WTC11 (cell line): ENCODE results near the gene TDRD1. TPM values are rescaled to one million over a fixed set of nuclear protein-coding genes. Genes with fewer than 3 reads are reported as not detected.

Experiments used
- ATAC-seq: fragments of 200-7000 bp; cut with Tn5 transposase; 2 replicates; pipeline ENCODE4 v1.10.0; 2021; ENCODE audit warnings: mild to moderate bottlenecking, moderate library complexity
- CTCF ChIA-PET: fragments of 300-600 bp; sonication (Branson Sonifier 250); formaldehyde crosslinking; loops from one replicate; lab custom pipeline; 2021; ENCODE audit warnings: antibody characterized with exemption; lab: Charles Lee
- POLR2A ChIA-PET: fragments of 350-600 bp; sonication (Branson Sonifier 250); formaldehyde crosslinking; loops from one replicate; lab custom pipeline; 2021; ENCODE audit warnings: antibody characterized with exemption; lab: Charles Lee
- DNase-seq: peaks from one replicate; pipeline ENCODE4 v3.0.0; 2021; ENCODE audit warnings: low spot score
- H3K27ac Mint-ChIP-seq: 2 replicates; pipeline ENCODE4 v1.8.0; 2021; ENCODE audit warnings: mixed read lengths
- H3K27me3 Mint-ChIP-seq: 2 replicates; pipeline ENCODE4 v1.8.0; 2021; ENCODE audit warnings: low read depth, mild to moderate bottlenecking, moderate library complexity, mixed read lengths
- H3K36me3 Mint-ChIP-seq: 2 replicates; pipeline ENCODE4 v1.8.0; 2021; ENCODE audit warnings: mixed read lengths
- H3K4me1 Mint-ChIP-seq: 2 replicates; pipeline ENCODE4 v1.8.0; 2022; ENCODE audit warnings: mixed read lengths
- H3K4me3 Mint-ChIP-seq: 2 replicates; pipeline ENCODE4 v1.8.0; 2021; ENCODE audit warnings: mild to moderate bottlenecking, moderate library complexity, mixed read lengths
- H3K9me3 Mint-ChIP-seq: 2 replicates; pipeline ENCODE4 v1.8.0; 2021; ENCODE audit warnings: mixed read lengths
- AFF4 ChIP-seq: sonication (generic); formaldehyde crosslinking; IDR thresholded peaks from 2 replicates; pipeline ENCODE4 v1.8.1; 2023; ENCODE audit warnings: mild to moderate bottlenecking, missing genetic modification reagents, borderline replicate concordance
- EMX1 ChIP-seq: fragments of 250-450 bp; sonication (Bioruptor Pico); IDR thresholded peaks from 2 replicates; pipeline ENCODE4 v1.8.0; 2021; ENCODE audit warnings: mild to moderate bottlenecking
- FOXJ3 ChIP-seq: sonication (generic); formaldehyde crosslinking; IDR thresholded peaks from 2 replicates; pipeline ENCODE4 v1.9.0; 2021; ENCODE audit warnings: missing genetic modification reagents, mild to moderate bottlenecking, borderline replicate concordance
- FOXP1 ChIP-seq: sonication (generic); formaldehyde crosslinking; IDR thresholded peaks from 2 replicates; pipeline ENCODE4 v1.8.0; 2022; ENCODE audit warnings: missing genetic modification reagents, mild to moderate bottlenecking, moderate library complexity, borderline replicate concordance
- GABPB1 ChIP-seq: sonication (generic); formaldehyde crosslinking; IDR thresholded peaks from 2 replicates; pipeline ENCODE4 v1.8.1; 2023; ENCODE audit warnings: mild to moderate bottlenecking, missing genetic modification reagents
- HMGA2 ChIP-seq: fragments of 250-450 bp; sonication (Bioruptor Pico); IDR thresholded peaks from 2 replicates; pipeline ENCODE4 v1.4.0; 2021; ENCODE audit warnings: mild to moderate bottlenecking, moderate library complexity
- JUN ChIP-seq: sonication (generic); formaldehyde crosslinking; IDR thresholded peaks from 2 replicates; pipeline ENCODE4 v1.8.0; 2023; ENCODE audit warnings: mild to moderate bottlenecking, missing genetic modification reagents
- MAX ChIP-seq: sonication (generic); formaldehyde crosslinking; IDR thresholded peaks from 2 replicates; pipeline ENCODE4 v1.8.0; 2022; ENCODE audit warnings: mild to moderate bottlenecking, missing genetic modification reagents
- NFE2L1 ChIP-seq: sonication (generic); formaldehyde crosslinking; IDR thresholded peaks from 2 replicates; pipeline ENCODE4 v1.8.1; 2023; ENCODE audit warnings: missing genetic modification reagents
- NFYB ChIP-seq: sonication (generic); formaldehyde crosslinking; conservative IDR thresholded peaks from 2 replicates; pipeline ENCODE4 v1.8.0; 2022; ENCODE audit warnings: low read depth, missing genetic modification reagents
- NR2C2 ChIP-seq: sonication (generic); formaldehyde crosslinking; IDR thresholded peaks from 2 replicates; pipeline ENCODE4 v1.8.0; 2022; ENCODE audit warnings: mild to moderate bottlenecking, missing genetic modification reagents
- SMAD3 ChIP-seq: sonication (generic); formaldehyde crosslinking; IDR thresholded peaks from 2 replicates; pipeline ENCODE4 v1.8.0; 2022; ENCODE audit warnings: missing genetic modification reagents, mild to moderate bottlenecking, borderline replicate concordance
- SMAD4 ChIP-seq: sonication (generic); formaldehyde crosslinking; IDR thresholded peaks from 2 replicates; pipeline ENCODE4 v1.8.0; 2022; ENCODE audit warnings: mild to moderate bottlenecking, missing genetic modification reagents
- SP1 ChIP-seq: sonication (generic); formaldehyde crosslinking; conservative IDR thresholded peaks from 2 replicates; pipeline ENCODE4 v1.8.1; 2022; ENCODE audit warnings: missing genetic modification reagents
- TEAD1 ChIP-seq: sonication (generic); formaldehyde crosslinking; IDR thresholded peaks from 2 replicates; pipeline ENCODE4 v1.8.0; 2022; ENCODE audit warnings: mild to moderate bottlenecking, missing genetic modification reagents
- TP53 ChIP-seq: sonication (generic); formaldehyde crosslinking; IDR thresholded peaks from 2 replicates; pipeline ENCODE4 v1.8.1; 2023; ENCODE audit warnings: mild to moderate bottlenecking, missing genetic modification reagents
- ZNF425 ChIP-seq: fragments of 250-450 bp; sonication (Bioruptor Pico); conservative IDR thresholded peaks from 2 replicates; pipeline ENCODE4 v1.9.0; 2021; ENCODE audit warnings: mild to moderate bottlenecking
- ZNF532 ChIP-seq: fragments of 250-450 bp; sonication (Bioruptor Pico); IDR thresholded peaks from 2 replicates; pipeline ENCODE4 v1.9.0; 2021; ENCODE audit warnings: mild to moderate bottlenecking, borderline replicate concordance
- total RNA-seq: library from RNA; stranded (reverse); gene quantifications from 3 replicates; pipeline ENCODE4 v1.2.3, GENCODE V29; 2021
- TF ChIP-seq, protein P1 (sequence below): sonication (generic); formaldehyde crosslinking; IDR thresholded peaks from 2 replicates; pipeline ENCODE4 v1.8.1; 2022; ENCODE audit warnings: mild to moderate bottlenecking, moderate library complexity, missing genetic modification reagents

The TDRD1 gene
- total RNA-seq, 1 experiment from 2014 or later = 0.70 TPM

GRCh38 chr10:114276671-114277070 lies 97.5 kb downstream of the TDRD1 start:
- ATAC-seq = no peak
- DNase-seq = no peak
- Mint-ChIP-seq H3K4me3 (no peak overlapping the region), H3K4me1 (no peaks in the 10 kb centered on the region), H3K27ac (no peak overlapping the region), H3K27me3 (no peaks in the 10 kb centered on the region), H3K36me3 (no peaks in the 10 kb centered on the region), H3K9me3 (no peaks in the 10 kb centered on the region)
- ChIA-PET CTCF (no interaction called here), POLR2A (no interaction called here)
- no peak for TF ChIP-seq NFE2L1 (CRISPR knock-in tag)
- no peak for TF ChIP-seq HMGA2 (CRISPR knock-in tag)
- TF ChIP-seq FOXP1 (CRISPR knock-in tag) = no peak
- no peak for TF ChIP-seq AFF4 (CRISPR knock-in tag)
- no peak for TF ChIP-seq SMAD3 (CRISPR knock-in tag)
- no peak for TF ChIP-seq TEAD1 (CRISPR knock-in tag)
- TF ChIP-seq NR2C2 (CRISPR knock-in tag) = no peak
- TF ChIP-seq EMX1 (CRISPR knock-in tag) = no peak
- no peak for TF ChIP-seq MAX (CRISPR knock-in tag)
- no peak for TF ChIP-seq GABPB1 (CRISPR knock-in tag)
- no peak for TF ChIP-seq ZNF532 (CRISPR knock-in tag)
- no peak for TF ChIP-seq NFYB (CRISPR knock-in tag)
- no peak for TF ChIP-seq FOXJ3
- no peak for TF ChIP-seq JUN (CRISPR knock-in tag)
- TF ChIP-seq, all 79 proteins: peak for 0

- Mint-ChIP-seq H3K4me3 (no peak overlapping the region), H3K4me1 (no peaks in the 10 kb centered on the region), H3K36me3 (no peaks in the 10 kb centered on the region), H3K27ac (no peak overlapping the region), H3K27me3 (no peaks in the 10 kb centered on the region), H3K9me3 (no peaks in the 10 kb centered on the region)
- DNase-seq (no peak), ATAC-seq (no peak)
- POLR2A ChIA-PET = interaction anchor here (0.6 kb wide), 2 partner anchors 40 to 49 kb away, joined by 3 to 4 read pairs; no protein-coding TSS in a partner anchor
- CTCF ChIA-PET = interaction anchor here (0.8 to 1.3 kb wide), 7 partner anchors 8 to 193 kb away, joined by 3 to 5 read pairs (median 3); no protein-coding TSS in a partner anchor
- TF ChIP-seq EMX1 (CRISPR knock-in tag) = no peak
- no peak for TF ChIP-seq AFF4 (CRISPR knock-in tag)
- TF ChIP-seq, protein P1, sequence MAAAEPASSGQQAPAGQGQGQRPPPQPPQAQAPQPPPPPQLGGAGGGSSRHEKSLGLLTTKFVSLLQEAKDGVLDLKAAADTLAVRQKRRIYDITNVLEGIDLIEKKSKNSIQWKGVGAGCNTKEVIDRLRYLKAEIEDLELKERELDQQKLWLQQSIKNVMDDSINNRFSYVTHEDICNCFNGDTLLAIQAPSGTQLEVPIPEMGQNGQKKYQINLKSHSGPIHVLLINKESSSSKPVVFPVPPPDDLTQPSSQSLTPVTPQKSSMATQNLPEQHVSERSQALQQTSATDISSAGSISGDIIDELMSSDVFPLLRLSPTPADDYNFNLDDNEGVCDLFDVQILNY (CRISPR knock-in tag) = no peak
- no peak for TF ChIP-seq ZNF425 (CRISPR knock-in tag)
- TF ChIP-seq SMAD4 (CRISPR knock-in tag) = no peak
- no peak for TF ChIP-seq SP1
- no peak for TF ChIP-seq TP53 (CRISPR knock-in tag)
These were observed 99.2 kb downstream of the TDRD1 start for GRCh38 chr10:114278140-114278883.
